ENCODE results near the gene JAK3.

The JAK3 gene

DNA sequence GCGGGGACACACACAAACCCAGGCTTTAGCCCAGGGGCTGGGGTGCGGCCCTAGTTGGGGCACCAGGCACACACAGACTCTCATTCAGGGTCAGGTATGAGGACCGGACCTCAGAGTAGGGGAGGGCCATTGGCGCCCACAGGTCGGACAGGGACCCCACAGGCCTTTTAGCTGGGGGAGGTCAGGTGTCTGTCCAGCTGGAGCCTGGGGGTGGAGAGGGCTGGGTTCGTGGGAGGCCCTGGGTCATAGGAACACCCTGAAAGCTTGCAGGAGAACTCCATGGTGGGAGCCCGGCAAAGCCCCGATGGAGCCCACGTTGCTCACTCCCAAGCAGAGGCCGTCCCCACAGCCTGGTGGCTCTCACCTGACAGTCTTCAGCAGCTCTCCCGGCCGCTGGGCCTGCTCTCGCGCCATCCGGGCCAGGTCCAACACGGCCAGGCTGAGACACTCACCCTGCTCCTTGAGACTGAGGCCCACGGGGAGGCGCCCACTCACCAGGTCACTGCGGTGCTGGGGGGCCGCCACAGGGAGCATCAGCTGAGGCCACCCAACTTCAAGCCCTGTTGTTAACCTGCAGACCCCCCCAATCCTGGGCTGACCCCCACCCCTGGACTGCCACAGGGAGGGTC is 5.0 kb downstream of the JAK3 start:
- TF ChIP-seq, protein P1, sequence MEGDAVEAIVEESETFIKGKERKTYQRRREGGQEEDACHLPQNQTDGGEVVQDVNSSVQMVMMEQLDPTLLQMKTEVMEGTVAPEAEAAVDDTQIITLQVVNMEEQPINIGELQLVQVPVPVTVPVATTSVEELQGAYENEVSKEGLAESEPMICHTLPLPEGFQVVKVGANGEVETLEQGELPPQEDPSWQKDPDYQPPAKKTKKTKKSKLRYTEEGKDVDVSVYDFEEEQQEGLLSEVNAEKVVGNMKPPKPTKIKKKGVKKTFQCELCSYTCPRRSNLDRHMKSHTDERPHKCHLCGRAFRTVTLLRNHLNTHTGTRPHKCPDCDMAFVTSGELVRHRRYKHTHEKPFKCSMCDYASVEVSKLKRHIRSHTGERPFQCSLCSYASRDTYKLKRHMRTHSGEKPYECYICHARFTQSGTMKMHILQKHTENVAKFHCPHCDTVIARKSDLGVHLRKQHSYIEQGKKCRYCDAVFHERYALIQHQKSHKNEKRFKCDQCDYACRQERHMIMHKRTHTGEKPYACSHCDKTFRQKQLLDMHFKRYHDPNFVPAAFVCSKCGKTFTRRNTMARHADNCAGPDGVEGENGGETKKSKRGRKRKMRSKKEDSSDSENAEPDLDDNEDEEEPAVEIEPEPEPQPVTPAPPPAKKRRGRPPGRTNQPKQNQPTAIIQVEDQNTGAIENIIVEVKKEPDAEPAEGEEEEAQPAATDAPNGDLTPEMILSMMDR (IDR thresholded peaks at IDR 0.05; ENCODE audit: extremely low read depth, missing control alignments), result no peak
- DNase-seq (ENCODE audit: low spot score), result no peak

DNA sequence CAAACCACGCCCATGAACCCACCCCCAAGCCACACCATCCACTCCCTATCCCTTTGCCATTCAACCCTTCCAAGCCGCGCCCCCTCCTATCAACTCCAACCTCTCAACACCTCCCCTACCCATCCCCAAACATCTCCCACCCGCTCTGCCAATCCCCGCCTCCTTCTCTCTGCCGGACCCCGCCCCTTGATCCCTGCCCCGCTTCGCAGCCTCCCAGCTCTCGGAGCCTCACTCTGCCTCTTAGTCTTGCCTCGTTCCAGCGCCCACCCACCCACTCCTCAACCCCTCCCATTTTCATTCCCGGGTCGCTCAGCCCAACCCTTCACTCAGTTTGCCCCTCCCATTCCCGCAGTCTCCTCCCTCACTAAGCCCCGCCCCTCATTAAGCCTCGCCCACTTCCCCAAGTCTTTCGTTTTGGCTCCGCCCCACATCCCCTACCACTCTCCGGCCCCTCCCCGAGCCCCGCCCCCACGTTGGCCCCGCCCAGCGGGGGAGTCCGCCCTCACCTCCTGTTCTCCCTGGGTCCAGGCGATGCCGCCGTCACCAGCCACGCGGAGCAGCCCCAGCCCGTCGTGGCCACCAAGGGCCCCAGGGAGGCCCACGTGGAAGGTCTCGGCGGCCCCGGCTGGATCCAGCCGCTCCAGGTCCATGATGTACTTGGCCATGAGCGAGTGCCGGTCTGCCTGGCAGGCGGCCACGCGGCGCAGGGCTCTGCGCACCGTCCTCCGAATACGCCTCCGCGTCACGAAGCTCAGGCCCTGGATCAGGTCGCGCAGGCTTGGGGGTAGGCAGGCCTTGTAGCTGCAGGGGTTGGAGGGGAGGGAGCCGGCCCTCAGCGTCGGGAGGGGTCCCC is 5.7 kb downstream of the JAK3 start:
- TF ChIP-seq, protein P1 (IDR thresholded peaks at IDR 0.05; ENCODE audit: extremely low read depth, missing control alignments), result no peak
- DNase-seq (ENCODE audit: low spot score), result peak; percentile 72

DNA sequence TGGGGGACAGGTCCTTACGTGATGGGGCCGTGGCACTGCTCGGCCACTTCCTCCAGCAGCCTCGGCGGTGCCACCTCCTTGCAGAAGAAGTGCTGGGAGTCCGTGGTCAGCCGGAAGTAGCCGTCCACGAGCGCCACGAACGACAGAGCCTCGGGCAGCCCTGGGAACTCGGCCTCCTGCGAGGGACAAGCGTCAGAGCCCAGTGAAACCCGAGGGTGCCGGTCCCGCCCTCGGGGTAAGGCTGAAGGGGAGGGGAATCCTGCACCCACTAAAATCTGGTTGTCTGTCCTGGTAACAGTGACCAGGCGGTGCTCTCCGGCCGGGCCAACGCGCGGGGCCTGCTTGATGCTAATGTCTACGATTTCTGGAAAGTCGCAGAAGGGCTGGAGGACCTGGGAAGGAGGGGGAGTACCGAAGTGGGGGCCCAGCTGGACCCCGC is 6.4 kb downstream of the JAK3 start:
- no peak for DNase-seq (ENCODE audit: low spot score)
- TF ChIP-seq, protein P1 (IDR thresholded peaks at IDR 0.05; ENCODE audit: extremely low read depth, missing control alignments), result no peak

DNA sequence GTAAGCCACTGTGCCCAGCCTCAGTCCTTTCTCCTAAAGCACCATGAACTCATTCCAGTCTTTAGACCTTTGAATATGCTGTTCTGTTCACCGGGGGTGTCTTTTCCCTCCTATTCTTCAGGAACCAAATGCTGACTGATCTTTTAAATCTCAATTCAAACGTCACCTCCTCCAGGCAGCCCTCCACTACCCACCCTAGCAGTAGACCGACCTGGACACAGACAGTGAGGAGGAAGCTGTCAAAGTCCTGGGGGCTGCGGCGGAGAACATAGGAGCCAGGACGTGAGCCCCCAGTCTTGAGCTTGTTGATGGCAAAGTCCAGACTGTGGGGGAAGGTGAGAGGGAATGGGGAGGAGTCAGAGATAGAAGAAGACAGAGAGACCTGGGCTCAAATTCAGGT is 7.8 kb downstream of the JAK3 start:
- DNase-seq (ENCODE audit: low spot score), result no peak

DNA sequence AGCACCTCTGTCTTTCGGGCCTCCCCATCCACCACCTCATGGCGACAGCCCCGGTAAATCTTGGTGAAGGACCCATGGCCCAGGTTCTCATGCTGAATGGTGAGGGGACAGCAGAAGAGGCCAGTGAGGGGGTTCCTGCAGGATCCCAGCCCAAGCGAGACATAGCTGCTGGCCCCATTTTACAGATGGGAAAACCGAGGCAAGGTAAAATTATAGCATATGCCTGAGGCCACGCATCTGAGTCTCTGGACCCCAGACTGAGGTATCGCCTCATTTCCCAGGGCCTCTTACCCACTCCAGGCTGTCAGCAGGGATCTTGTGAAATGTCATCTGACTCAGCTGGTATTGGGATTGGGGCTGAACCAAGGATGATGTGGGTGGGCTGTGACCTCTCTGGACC is 9.8 kb downstream of the JAK3 start:
- TF ChIP-seq, protein P1 (IDR thresholded peaks at IDR 0.05; ENCODE audit: extremely low read depth, missing control alignments), result no peak
- no peak for DNase-seq (ENCODE audit: low spot score)

More for the DNA sequence above, 7.8 kb downstream of the JAK3 start:
- TF ChIP-seq, protein P1 (IDR thresholded peaks at IDR 0.05; ENCODE audit: extremely low read depth, missing control alignments), result no peak

DNA sequence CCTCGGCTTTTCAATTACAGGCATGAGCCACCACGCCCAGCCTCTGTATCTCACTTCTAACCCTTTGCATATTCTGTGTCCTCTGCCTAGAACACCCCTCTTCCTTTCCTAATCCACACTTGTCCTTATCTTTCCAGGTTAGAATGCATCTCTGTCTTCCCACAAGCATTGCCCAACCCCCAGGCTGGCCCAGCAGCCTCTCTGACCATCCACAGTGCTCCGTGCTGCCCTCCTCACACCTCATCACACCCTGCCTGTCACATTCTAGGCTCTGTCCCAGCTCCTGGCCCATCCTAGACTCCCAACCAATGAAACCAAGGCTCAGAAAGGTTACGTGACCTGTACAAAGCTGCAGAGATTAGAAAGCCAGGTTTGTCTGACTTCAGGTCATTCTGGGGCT is 11.3 kb downstream of the JAK3 start:
- no peak for DNase-seq (ENCODE audit: low spot score)
- TF ChIP-seq, protein P1 (IDR thresholded peaks at IDR 0.05; ENCODE audit: extremely low read depth, missing control alignments), result no peak

Data from GM20000 (cell line).